OCI-LY7 (cell line): ENCODE measurements around the gene PTPRU.

Experiments used
- CTCF ChIP-seq: fragments of 200-600 bp; sonication (generic); conservative IDR thresholded peaks from 2 replicates; pipeline ENCODE4 v1.5.1; 2014; ENCODE audit warnings: mild to moderate bottlenecking, antibody characterized with exemption, low read length, moderate library complexity, mixed read lengths
- EZH2phosphoT487 ChIP-seq: fragments of 200-600 bp; sonication (generic); IDR thresholded peaks from 2 replicates; pipeline ENCODE4 v1.6.1; 2018; ENCODE audit warnings: low read depth, borderline replicate concordance, mild to moderate bottlenecking, mixed run types, antibody characterized with exemption, low read length, moderate library complexity, mixed read lengths

GRCh38 chr1:29322147-29322694, 85.9 kb downstream of the PTPRU start:
- TF ChIP-seq EZH2phosphoT487 (no peak), CTCF (no peak)
